Stimulated activated CD4-positive, alpha-beta T cell treated with anti-CD3 and anti-CD28 coated beads, Interleukin-15, amount 100 ng/mL, for 24 hours (primary cell): ENCODE data around the gene GMDS.

Experiments used
- DNase-seq: peaks from one replicate; pipeline ENCODE4 v3.0.0-alpha.2; 2020

Gene GMDS

GRCh38 chr6:1574890-1575209 lies 670.6 kb downstream of the GMDS start:
- no peak for DNase-seq

- DNase-seq: no peak
Measured at GRCh38 chr6:1574083-1574761, 671.2 kb downstream of the GMDS start.
